HepG2 (cell line): ENCODE measurements around the gene ABCB8. TPM values are rescaled to one million over a fixed set of nuclear protein-coding genes. Genes with fewer than 3 reads are reported as not detected.

Source experiments
- AGO2 ChIP-seq: fragments of 200-400 bp; formaldehyde crosslinking; optimal IDR thresholded peaks from 2 replicates; pipeline ENCODE3; 2017; ENCODE audit warnings: mild to moderate bottlenecking, low read depth, low read length, moderate library complexity
- ATF7-NPFF ChIP-seq: sonication (generic); formaldehyde crosslinking; IDR thresholded peaks from 2 replicates; pipeline ENCODE4 v1.8.1; 2023; ENCODE audit warnings: mild to moderate bottlenecking, low read depth, missing genetic modification reagents, moderate library complexity
- CAMTA2 ChIP-seq: sonication (generic); formaldehyde crosslinking; IDR thresholded peaks from 2 replicates; pipeline ENCODE4 v1.4.0; 2020; ENCODE audit warnings: mild to moderate bottlenecking, missing genetic modification reagents, borderline replicate concordance
- ELF3 ChIP-seq: IDR thresholded peaks from 2 replicates; pipeline ENCODE4 v1.6.1; 2016; ENCODE audit warnings: missing genetic modification reagents, missing compliant biosample characterization
- FOXC1 ChIP-seq: sonication (generic); formaldehyde crosslinking; IDR thresholded peaks from 2 replicates; pipeline ENCODE4 v1.8.0; 2022; ENCODE audit warnings: mild to moderate bottlenecking, missing genetic modification reagents, borderline replicate concordance
- HDAC1 ChIP-seq: sonication (generic); formaldehyde crosslinking; IDR thresholded peaks from 2 replicates; pipeline ENCODE4 v1.5.1; 2020; ENCODE audit warnings: mild to moderate bottlenecking, missing genetic modification reagents
- HNRNPLL ChIP-seq: fragments of 200-400 bp; formaldehyde crosslinking; IDR thresholded peaks from 2 replicates; pipeline ENCODE4 v1.6.1; 2017; ENCODE audit warnings: mild to moderate bottlenecking, low read depth, low read length; ENCODE audit not compliant: poor library complexity, severe bottlenecking
- KAT2B ChIP-seq: fragments of 150-350 bp; IDR thresholded peaks from 2 replicates; pipeline ENCODE4 v1.6.1; 2014; ENCODE audit warnings: low read depth, low read length, borderline replicate concordance
- KAT7 ChIP-seq: IDR thresholded peaks from 2 replicates; pipeline ENCODE4 v1.6.1; 2018; ENCODE audit warnings: borderline replicate concordance, missing compliant biosample characterization
- MAF1 ChIP-seq: sonication (generic); formaldehyde crosslinking; IDR thresholded peaks from 2 replicates; pipeline ENCODE4 v1.5.0; 2020; ENCODE audit warnings: missing genetic modification reagents, borderline replicate concordance
- MAZ ChIP-seq, 2 experiments: sonication (generic) in 1 of 2; formaldehyde crosslinking in 1 of 2; IDR thresholded peaks; 2 replicates each; pipeline versions ENCODE4 v1.5.0 to v1.6.1; 2012 to 2020; ENCODE audit warnings: low read depth in 2 of 2, mild to moderate bottlenecking in 2 of 2, borderline replicate concordance in 1 of 2, improper control_type of control experiment in 1 of 2, low read length in 1 of 2, missing genetic modification reagents in 1 of 2, moderate library complexity in 1 of 2
- PHF8 ChIP-seq: sonication (generic); formaldehyde crosslinking; IDR thresholded peaks from 2 replicates; pipeline ENCODE4 v1.5.0; 2020; ENCODE audit warnings: missing genetic modification reagents
- REXO4 ChIP-seq: sonication (generic); formaldehyde crosslinking; IDR thresholded peaks from 2 replicates; pipeline ENCODE4 v1.8.0; 2022; ENCODE audit warnings: missing genetic modification reagents, mild to moderate bottlenecking, borderline replicate concordance
- SALL1 ChIP-seq: sonication (generic); formaldehyde crosslinking; IDR thresholded peaks from 2 replicates; pipeline ENCODE4 v1.8.0; 2022; ENCODE audit warnings: mild to moderate bottlenecking, missing genetic modification reagents
- ZEB1 ChIP-seq: IDR thresholded peaks from 2 replicates; pipeline ENCODE4 v1.6.1; 2012; ENCODE audit warnings: mild to moderate bottlenecking, low read depth, inconsistent platforms; ENCODE audit not compliant: insufficient replicate concordance
- ZFX ChIP-seq: sonication (generic); formaldehyde crosslinking; IDR thresholded peaks from 2 replicates; pipeline ENCODE4 v1.4.0; 2020; ENCODE audit warnings: mild to moderate bottlenecking, low read depth, missing genetic modification reagents, moderate library complexity
- ZMYM2 ChIP-seq: sonication (generic); formaldehyde crosslinking; IDR thresholded peaks from 2 replicates; pipeline ENCODE4 v1.8.0; 2022; ENCODE audit warnings: mild to moderate bottlenecking, missing genetic modification reagents
- ZNF329 ChIP-seq: sonication (generic); formaldehyde crosslinking; IDR thresholded peaks from 2 replicates; pipeline ENCODE4 v1.9.0; 2021; ENCODE audit warnings: low read depth, mild to moderate bottlenecking, missing genetic modification reagents
- ZNF451 ChIP-seq: sonication (generic); formaldehyde crosslinking; IDR thresholded peaks from 2 replicates; pipeline ENCODE4 v1.5.0; 2020; ENCODE audit warnings: mild to moderate bottlenecking, missing genetic modification reagents
- polyA plus RNA-seq, 8 experiments: library from polyadenylated mRNA; depleted of rRNA in 3 of 8; stranded (reverse) in 7 of 8; unstranded in 1 of 8; fragments of >200 nt; fragmentation: Illumina TruSeq in 4 of 8; extraction: Trizol in 4 of 8; gene quantifications; 2 replicates each; pipeline versions ENCODE4 v1.2.1 to v1.2.3, GENCODE V29; 2011 to 2016; ENCODE audit warnings: low read depth in 4 of 8, missing spikeins in 1 of 8, mixed read lengths in 1 of 8; ENCODE audit not compliant: insufficient read depth in 1 of 8
- total RNA-seq, 5 experiments: library from RNA; depleted of rRNA; stranded (reverse); fragments of >200 nt; fragmentation: Illumina TruSeq; extraction: Trizol; gene quantifications; 2 replicates each; pipeline ENCODE4 v1.2.3, GENCODE V29; 2016; ENCODE audit warnings: low read depth in 1 of 5
- TF ChIP-seq, protein P1 (sequence below): sonication (generic); formaldehyde crosslinking; IDR thresholded peaks from 2 replicates; pipeline ENCODE4 v1.4.0; 2020; ENCODE audit warnings: mild to moderate bottlenecking, low read depth, missing genetic modification reagents
- TF ChIP-seq, protein P2 (sequence below): sonication (generic); formaldehyde crosslinking; IDR thresholded peaks from 2 replicates; pipeline ENCODE4 v1.5.1; 2020; ENCODE audit warnings: missing genetic modification reagents, mild to moderate bottlenecking, borderline replicate concordance
- TF ChIP-seq, protein P3 (sequence below): sonication (generic); formaldehyde crosslinking; IDR thresholded peaks from 2 replicates; pipeline ENCODE4 v1.8.1; 2023; ENCODE audit warnings: missing genetic modification reagents, mild to moderate bottlenecking, borderline replicate concordance
- TF ChIP-seq, protein P4 (sequence below): IDR thresholded peaks from 2 replicates; pipeline ENCODE4 v1.6.1; 2016; ENCODE audit warnings: missing genetic modification reagents, missing compliant biosample characterization

The ABCB8 gene
- total and polyA plus RNA-seq, 2 of the 13 experiments (the other 11 are each of a cell fraction or from before 2014, with no cell fraction given) = 6.6 to 16.7 TPM

DNA sequence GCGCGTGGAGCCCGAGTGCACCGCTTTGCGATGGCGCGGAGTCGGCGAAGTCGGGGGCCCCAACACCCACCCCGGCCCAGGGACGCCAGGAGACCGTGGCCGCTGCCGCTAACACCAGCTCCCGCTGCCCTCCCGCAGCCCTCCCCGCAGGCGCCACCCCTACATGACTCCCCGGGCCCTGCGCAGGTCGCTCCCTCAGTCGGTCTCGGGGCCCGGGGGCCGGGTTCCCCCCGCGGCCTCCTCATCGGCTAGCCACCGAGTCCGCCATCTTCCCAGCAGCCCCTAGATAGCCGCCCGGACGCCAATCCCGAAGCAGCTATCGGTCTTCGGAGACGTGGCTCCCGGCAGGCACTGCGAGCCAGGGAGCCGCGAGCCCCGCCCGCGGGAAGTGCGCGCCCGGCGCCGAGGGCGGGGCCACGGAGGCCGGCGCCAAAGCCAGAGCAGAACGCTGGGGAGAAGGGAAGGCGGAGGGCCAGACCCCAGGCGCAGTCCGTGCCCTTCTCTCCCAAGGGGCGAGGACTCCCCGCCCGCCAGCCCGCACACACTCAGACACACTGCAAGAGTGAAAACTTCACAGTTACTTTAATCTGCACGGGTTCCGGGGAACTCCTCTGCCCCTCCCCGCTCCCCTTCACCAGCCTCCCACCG lies 52.4 kb downstream of the ABCB8 start, which contains the start of gene FASTK (continued):
- peak; percentile 95 for TF ChIP-seq PHF8
- TF ChIP-seq, protein P1, sequence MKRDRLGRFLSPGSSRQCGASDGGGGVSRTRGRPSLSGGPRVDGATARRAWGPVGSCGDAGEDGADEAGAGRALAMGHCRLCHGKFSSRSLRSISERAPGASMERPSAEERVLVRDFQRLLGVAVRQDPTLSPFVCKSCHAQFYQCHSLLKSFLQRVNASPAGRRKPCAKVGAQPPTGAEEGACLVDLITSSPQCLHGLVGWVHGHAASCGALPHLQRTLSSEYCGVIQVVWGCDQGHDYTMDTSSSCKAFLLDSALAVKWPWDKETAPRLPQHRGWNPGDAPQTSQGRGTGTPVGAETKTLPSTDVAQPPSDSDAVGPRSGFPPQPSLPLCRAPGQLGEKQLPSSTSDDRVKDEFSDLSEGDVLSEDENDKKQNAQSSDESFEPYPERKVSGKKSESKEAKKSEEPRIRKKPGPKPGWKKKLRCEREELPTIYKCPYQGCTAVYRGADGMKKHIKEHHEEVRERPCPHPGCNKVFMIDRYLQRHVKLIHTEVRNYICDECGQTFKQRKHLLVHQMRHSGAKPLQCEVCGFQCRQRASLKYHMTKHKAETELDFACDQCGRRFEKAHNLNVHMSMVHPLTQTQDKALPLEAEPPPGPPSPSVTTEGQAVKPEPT = 0 out of 2 replicates have a peak, but pooled peaks have one; percentile 76
- TF ChIP-seq ZEB1 = no peak
- peak; percentile 87 for TF ChIP-seq AGO2
- TF ChIP-seq FOXC1 (CRISPR knock-in tag) = peak; percentile 73; the same call in 1 of the 2 replicates
- TF ChIP-seq KAT2B = no peak
- peak; percentile 92 for TF ChIP-seq ZFX (CRISPR knock-in tag)
- TF ChIP-seq SALL1 (CRISPR knock-in tag) = peak; percentile 60
- TF ChIP-seq, protein P2, sequence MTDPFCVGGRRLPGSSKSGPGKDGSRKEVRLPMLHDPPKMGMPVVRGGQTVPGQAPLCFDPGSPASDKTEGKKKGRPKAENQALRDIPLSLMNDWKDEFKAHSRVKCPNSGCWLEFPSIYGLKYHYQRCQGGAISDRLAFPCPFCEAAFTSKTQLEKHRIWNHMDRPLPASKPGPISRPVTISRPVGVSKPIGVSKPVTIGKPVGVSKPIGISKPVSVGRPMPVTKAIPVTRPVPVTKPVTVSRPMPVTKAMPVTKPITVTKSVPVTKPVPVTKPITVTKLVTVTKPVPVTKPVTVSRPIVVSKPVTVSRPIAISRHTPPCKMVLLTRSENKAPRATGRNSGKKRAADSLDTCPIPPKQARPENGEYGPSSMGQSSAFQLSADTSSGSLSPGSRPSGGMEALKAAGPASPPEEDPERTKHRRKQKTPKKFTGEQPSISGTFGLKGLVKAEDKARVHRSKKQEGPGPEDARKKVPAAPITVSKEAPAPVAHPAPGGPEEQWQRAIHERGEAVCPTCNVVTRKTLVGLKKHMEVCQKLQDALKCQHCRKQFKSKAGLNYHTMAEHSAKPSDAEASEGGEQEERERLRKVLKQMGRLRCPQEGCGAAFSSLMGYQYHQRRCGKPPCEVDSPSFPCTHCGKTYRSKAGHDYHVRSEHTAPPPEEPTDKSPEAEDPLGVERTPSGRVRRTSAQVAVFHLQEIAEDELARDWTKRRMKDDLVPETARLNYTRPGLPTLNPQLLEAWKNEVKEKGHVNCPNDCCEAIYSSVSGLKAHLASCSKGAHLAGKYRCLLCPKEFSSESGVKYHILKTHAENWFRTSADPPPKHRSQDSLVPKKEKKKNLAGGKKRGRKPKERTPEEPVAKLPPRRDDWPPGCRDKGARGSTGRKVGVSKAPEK (CRISPR knock-in tag) = no peak
- peak; percentile 29; the same call in 1 of the 2 replicates for TF ChIP-seq ZNF451 (CRISPR knock-in tag)
- peak; percentile 71 for TF ChIP-seq KAT7 (CRISPR knock-in tag)
- TF ChIP-seq, protein P3, sequence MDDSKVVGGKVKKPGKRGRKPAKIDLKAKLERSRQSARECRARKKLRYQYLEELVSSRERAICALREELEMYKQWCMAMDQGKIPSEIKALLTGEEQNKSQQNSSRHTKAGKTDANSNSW (CRISPR knock-in tag) = no peak
- no peak; the same call in 1 of the 2 replicates for TF ChIP-seq MAF1
- TF ChIP-seq HNRNPLL = peak; percentile 81
- peak; percentile 97 for TF ChIP-seq MAZ (IDR thresholded peaks at IDR 0.05; ENCODE audit: borderline replicate concordance, low read depth, low read length)
- TF ChIP-seq MAZ (CRISPR knock-in tag; IDR thresholded peaks at IDR 0.05; ENCODE audit: low read depth) = peak; percentile 97
- no peak for TF ChIP-seq ZMYM2 (CRISPR knock-in tag)
- peak; percentile 46; the same call in 1 of the 2 replicates for TF ChIP-seq ELF3
- TF ChIP-seq ZNF329 (CRISPR knock-in tag) = peak; percentile 55; the same call in 1 of the 2 replicates
- no peak for TF ChIP-seq REXO4 (CRISPR knock-in tag)
- TF ChIP-seq HDAC1 (CRISPR knock-in tag) = peak; percentile 83
- TF ChIP-seq ATF7-NPFF (CRISPR knock-in tag) = peak; percentile 17
- TF ChIP-seq CAMTA2 (CRISPR knock-in tag) = no peak
- TF ChIP-seq, protein P4, sequence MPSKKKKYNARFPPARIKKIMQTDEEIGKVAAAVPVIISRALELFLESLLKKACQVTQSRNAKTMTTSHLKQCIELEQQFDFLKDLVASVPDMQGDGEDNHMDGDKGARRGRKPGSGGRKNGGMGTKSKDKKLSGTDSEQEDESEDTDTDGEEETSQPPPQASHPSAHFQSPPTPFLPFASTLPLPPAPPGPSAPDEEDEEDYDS = peak; percentile 77
